NCI-H2196 (cell line): ENCODE measurements around the gene NKIRAS2.
"Not testable (repeated sequence)": the region's sequence is repeated elsewhere in the genome, so short reads cannot be mapped to it uniquely, and the experiment has no call there.

Source experiments
- DNase-seq: peaks from one replicate; lab custom pipeline; 2025; ENCODE audit not compliant: unreplicated experiment; lab: John Stamatoyannopoulos, UW

The NKIRAS2 gene

GRCh38 chr17:41996855-41997164 lies 23.1 kb upstream of the NKIRAS2 start:
- DNase-seq = no peak

GRCh38 chr17:41998497-41998896 lies 21.4 kb upstream of the NKIRAS2 start:
- DNase-seq = no peak

GRCh38 chr17:42000413-42001133 lies 19.3 kb upstream of the NKIRAS2 start:
- no peak for DNase-seq

GRCh38 chr17:42001729-42002128 lies 18.2 kb upstream of the NKIRAS2 start:
- DNase-seq = no peak

GRCh38 chr17:42002175-42002791 lies 17.6 kb upstream of the NKIRAS2 start:
- no peak for DNase-seq

- no peak for DNase-seq
Measured at GRCh38 chr17:42002792-42003301, 17.0 kb upstream of the NKIRAS2 start.

GRCh38 chr17:42005166-42005565 lies 14.7 kb upstream of the NKIRAS2 start:
- no peak for DNase-seq

- no peak for DNase-seq
Measured at GRCh38 chr17:42009170-42009569, 10.7 kb upstream of the NKIRAS2 start.

- DNase-seq = not testable (repeated sequence)
Measured at GRCh38 chr17:42010266-42010680, 9.6 kb upstream of the NKIRAS2 start.

GRCh38 chr17:42010898-42011516 lies 8.9 kb upstream of the NKIRAS2 start:
- no peak for DNase-seq

- not testable (repeated sequence) for DNase-seq
Measured at GRCh38 chr17:42012363-42012762, 7.5 kb upstream of the NKIRAS2 start.

GRCh38 chr17:42013740-42014139 lies 6.2 kb upstream of the NKIRAS2 start:
- not testable (repeated sequence) for DNase-seq

GRCh38 chr17:42016411-42016831 lies 3.5 kb upstream of the NKIRAS2 start:
- DNase-seq = no peak

- DNase-seq = peak; percentile 76
Measured at GRCh38 chr17:42016941-42017865, 2.7 kb upstream of the NKIRAS2 start, which contains the start of gene DNAJC7. TSS of gene DNAJC7 (minus strand) at chr17:42017439. CDS start at chr17:42017416, 23 bp downstream.

GRCh38 chr17:42017866-42018200 lies 2.1 kb upstream of the NKIRAS2 start:
- DNase-seq = no peak

- no peak for DNase-seq
Measured at GRCh38 chr17:42018339-42018738, 1.6 kb upstream of the NKIRAS2 start.

GRCh38 chr17:42018988-42019387 lies 902 bp upstream of the NKIRAS2 start:
- no peak for DNase-seq

- DNase-seq = not testable (repeated sequence)
Measured at GRCh38 chr17:42020845-42021244, 955 bp downstream of the NKIRAS2 start.

GRCh38 chr17:42023524-42024349 lies 3.8 kb downstream of the NKIRAS2 start:
- no peak for DNase-seq

- DNase-seq = no peak
Measured at GRCh38 chr17:42025191-42025579, 5.3 kb downstream of the NKIRAS2 start.
